Measurements from ENCODE around the gene ZNRF3.

ZNRF3 gene

GRCh38 chr22:29018293-29019189 lies 135.2 kb downstream of the ZNRF3 start:
- TF ChIP-seq, protein P1, sequence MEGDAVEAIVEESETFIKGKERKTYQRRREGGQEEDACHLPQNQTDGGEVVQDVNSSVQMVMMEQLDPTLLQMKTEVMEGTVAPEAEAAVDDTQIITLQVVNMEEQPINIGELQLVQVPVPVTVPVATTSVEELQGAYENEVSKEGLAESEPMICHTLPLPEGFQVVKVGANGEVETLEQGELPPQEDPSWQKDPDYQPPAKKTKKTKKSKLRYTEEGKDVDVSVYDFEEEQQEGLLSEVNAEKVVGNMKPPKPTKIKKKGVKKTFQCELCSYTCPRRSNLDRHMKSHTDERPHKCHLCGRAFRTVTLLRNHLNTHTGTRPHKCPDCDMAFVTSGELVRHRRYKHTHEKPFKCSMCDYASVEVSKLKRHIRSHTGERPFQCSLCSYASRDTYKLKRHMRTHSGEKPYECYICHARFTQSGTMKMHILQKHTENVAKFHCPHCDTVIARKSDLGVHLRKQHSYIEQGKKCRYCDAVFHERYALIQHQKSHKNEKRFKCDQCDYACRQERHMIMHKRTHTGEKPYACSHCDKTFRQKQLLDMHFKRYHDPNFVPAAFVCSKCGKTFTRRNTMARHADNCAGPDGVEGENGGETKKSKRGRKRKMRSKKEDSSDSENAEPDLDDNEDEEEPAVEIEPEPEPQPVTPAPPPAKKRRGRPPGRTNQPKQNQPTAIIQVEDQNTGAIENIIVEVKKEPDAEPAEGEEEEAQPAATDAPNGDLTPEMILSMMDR (conservative IDR thresholded peaks at IDR 0.05; ENCODE audit: low read depth), result no peak
- DNase-seq (ENCODE audit: low spot score), result no peak
- no peak overlapping the region for H3K27ac ChIP-seq
- CTCF ChIA-PET, result interaction anchor here (0.6 to 0.9 kb wide), 3 partner anchors 10 to 418 kb away, joined by 3 read pairs; no protein-coding TSS in a partner anchor
- POLR2A ChIA-PET (ENCODE audit: low non-redundant PET), result no interaction called here

DNA sequence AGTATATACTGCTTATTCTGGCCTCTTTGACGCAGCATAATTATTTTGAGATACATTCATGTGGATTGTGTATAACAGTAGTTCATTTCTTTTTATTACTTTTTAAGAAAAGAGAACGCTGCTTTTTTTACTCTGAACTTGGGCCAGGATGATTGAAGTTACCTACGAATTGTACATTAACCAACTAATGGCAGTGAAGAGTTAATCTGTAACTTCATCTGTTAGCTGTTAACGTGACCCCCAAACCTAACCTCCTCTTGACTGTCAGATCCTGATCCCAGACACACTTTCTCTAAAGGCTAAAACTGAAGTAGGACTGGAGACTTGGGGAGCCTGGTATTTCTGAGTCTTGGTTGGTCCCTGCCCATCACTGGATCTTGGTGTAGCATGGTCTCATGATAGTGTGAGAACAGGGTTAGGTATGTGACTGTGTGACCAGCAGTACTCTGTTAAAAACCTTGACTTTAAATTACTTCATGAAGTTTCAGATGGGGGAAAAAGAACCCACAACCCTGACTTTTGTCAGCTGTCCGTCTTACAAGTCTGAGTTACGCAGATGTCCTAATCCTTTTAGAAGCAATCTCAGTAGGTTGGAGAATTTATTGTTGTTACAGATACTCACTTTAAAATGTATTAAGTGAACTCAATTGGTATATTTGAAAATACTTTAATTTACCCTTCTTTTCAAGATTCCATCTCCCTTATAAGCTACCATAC lies 138.9 kb downstream of the ZNRF3 start:
- POLR2A ChIA-PET (ENCODE audit: low non-redundant PET), result no interaction called here
- CTCF ChIA-PET, result interaction anchor here (0.6 kb wide), 1 partner anchor 20 kb away, joined by 3 read pairs; no protein-coding TSS in a partner anchor

DNA sequence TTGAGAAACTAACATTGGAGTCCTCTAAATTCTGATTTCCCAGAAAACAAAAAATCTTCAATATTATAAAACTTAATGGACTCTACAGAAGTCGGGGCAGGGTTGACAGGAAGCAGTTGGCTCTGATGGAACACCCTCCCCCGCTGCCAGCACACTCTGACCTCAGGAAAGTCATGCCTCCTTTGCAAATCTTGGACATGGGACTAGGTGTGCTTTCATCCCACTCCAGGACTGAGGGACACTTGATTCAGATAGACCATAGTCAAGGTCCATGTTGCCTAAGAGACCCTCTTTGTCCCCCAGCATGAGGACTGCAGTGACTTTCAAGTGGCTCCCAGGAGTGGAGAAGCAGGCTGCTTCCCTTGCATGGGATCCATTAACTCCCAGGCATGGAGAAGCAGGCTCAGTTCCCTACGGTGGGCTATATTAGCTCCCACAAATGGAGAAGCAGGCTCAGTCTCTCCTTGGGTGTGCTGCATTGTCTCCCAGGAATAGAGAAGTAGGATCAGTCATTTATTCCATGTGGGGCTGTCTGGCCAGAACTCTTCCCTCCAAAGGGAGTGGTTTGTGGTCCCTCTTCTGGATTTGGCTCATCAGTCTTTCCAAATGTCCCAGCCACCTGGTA lies 139.9 kb downstream of the ZNRF3 start:
- H3K27ac ChIP-seq, result no peak overlapping the region
- POLR2A ChIA-PET (ENCODE audit: low non-redundant PET), result no interaction called here
- DNase-seq (ENCODE audit: low spot score), result no peak
- CTCF ChIA-PET, result no interaction called here
- TF ChIP-seq, protein P1 (conservative IDR thresholded peaks at IDR 0.05; ENCODE audit: low read depth), result no peak

More for the DNA sequence above, 138.9 kb downstream of the ZNRF3 start:
- TF ChIP-seq, protein P1 (conservative IDR thresholded peaks at IDR 0.05; ENCODE audit: low read depth), result no peak
- no peak overlapping the region for H3K27ac ChIP-seq
- DNase-seq (ENCODE audit: low spot score), result no peak

DNA sequence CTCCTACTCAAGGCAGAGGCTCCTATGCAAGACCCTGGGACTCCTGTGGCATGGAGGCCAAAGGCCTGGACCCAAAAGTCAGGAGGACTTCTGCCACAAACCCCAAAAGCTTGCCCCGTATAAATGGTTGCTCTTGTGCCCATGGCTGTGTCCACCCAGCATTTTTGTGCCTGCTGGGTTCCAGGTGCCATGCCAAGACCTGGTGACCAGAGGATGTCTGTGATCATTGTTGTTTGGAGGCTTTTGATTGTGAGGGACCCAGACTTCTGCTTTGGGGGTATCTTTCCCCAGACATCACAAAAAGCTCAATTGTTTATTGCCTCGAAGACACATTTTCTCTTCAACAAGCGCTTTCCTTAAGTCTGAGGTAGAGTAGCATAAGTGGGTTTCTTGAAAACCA lies 143.2 kb downstream of the ZNRF3 start:
- TF ChIP-seq, protein P1 (conservative IDR thresholded peaks at IDR 0.05; ENCODE audit: low read depth), result no peak
- POLR2A ChIA-PET (ENCODE audit: low non-redundant PET), result no interaction called here
- CTCF ChIA-PET, result no interaction called here
- DNase-seq (ENCODE audit: low spot score), result no peak
- H3K27ac ChIP-seq, result no peak overlapping the region

GRCh38 chr22:29028468-29028867 lies 145.1 kb downstream of the ZNRF3 start:
- TF ChIP-seq, protein P1 (conservative IDR thresholded peaks at IDR 0.05; ENCODE audit: low read depth), result no peak
- no peak for DNase-seq (ENCODE audit: low spot score)
- ChIA-PET POLR2A (ENCODE audit: low non-redundant PET) (no interaction called here), CTCF (interaction anchor here (0.9 kb wide), 1 partner anchor 10 kb away, joined by 3 read pairs; no protein-coding TSS in a partner anchor)
- no peak overlapping the region for H3K27ac ChIP-seq
